BLaER1 (cell line): Measurements from ENCODE around the gene LRRC59.

ENCODE experiments used
- H3K27ac ChIP-seq: shearing (Covaris generic); formaldehyde crosslinking; 2 replicates; pipeline ENCODE4 v1.8.1; 2022
- H3K27me3 ChIP-seq: shearing (Covaris generic); formaldehyde crosslinking; 2 replicates; pipeline ENCODE4 v1.8.1; 2022
- H3K36me3 ChIP-seq: shearing (Covaris generic); formaldehyde crosslinking; 2 replicates; pipeline ENCODE4 v1.8.1; 2022
- H3K4me1 ChIP-seq: shearing (Covaris generic); formaldehyde crosslinking; 2 replicates; pipeline ENCODE4 v1.8.1; 2022
- H3K4me2 ChIP-seq: shearing (Covaris generic); formaldehyde crosslinking; 2 replicates; pipeline ENCODE4 v1.8.1; 2022
- H3K4me3 ChIP-seq: shearing (Covaris generic); formaldehyde crosslinking; 2 replicates; pipeline ENCODE4 v1.8.1; 2022
- H3K9ac ChIP-seq: shearing (Covaris generic); formaldehyde crosslinking; 2 replicates; pipeline ENCODE4 v1.8.1; 2022
- H3K9me3 ChIP-seq: shearing (Covaris generic); formaldehyde crosslinking; 2 replicates; pipeline ENCODE4 v1.8.1; 2022
- H4K20me1 ChIP-seq: shearing (Covaris generic); formaldehyde crosslinking; 2 replicates; pipeline ENCODE4 v1.8.1; 2022
- Cebpa-rat ChIP-seq: shearing (Covaris generic); IDR thresholded peaks from 2 replicates; pipeline ENCODE4 v1.8.1; 2022

Gene LRRC59

DNA sequence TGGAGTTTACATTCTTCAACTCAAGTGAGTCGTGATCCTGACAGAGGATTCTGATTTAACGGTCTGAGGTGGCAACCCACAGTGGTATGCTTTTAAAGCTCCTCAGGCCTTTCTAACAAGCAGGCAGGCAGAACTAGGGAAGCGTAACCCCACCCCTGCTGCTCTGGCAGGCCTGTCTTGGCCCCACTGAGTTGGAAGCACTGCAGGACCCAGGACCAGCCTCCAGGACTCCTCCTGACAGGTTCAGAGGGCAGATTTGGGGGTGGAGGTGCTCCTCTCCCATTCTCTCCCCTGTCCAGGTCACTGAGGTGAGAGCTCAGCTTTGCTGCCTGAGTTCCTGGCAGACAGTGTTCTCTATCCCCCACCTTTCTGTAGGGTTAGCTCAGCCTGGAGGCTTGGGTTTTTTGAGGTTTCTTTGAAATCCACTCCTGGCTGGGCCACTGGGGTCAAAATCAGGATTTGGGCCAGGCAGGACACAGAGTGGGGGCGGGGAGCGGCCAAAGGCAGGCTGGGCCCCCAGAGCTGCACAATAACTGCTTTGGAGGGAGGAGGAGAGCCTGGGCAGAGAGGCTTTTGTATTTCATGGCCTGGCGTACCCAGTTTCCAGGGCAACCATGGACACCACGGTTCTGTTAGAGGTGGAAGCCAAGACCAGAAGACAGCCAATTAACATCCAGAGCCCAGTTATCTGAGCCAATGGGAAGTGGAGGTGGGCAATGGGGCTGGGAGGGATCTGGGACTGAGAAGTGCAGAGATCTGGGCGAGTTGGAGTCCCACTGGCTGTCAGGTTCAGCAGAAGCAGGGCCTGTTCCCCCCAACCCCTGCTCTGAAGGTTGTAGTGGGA lies 33.9 kb downstream of the LRRC59 start:
- Histone ChIP-seq H4K20me1 (peaks cover 48% of the 10 kb centered on the region), H3K4me2 (no peak overlapping the region), H3K9ac (no peak overlapping the region)

DNA sequence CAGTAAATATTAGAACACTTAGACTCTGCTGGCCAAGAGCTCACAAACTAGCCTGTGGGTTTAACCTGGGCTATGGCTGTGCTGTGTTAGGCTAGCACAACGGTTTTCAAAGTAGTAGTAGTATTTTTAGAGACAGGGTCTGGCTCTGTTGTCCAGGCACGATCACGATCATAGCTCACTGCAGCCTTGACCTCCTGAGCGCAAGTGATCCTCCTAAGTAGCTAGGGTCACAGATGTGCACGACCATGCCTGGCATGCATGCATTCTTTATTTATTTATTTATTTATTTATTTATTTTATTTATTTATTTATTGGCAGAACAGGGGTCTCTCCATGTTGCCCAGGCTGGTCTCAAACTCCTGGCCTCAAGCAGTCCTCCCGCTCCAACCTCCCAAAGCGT lies 34.7 kb downstream of the LRRC59 start:
- Histone ChIP-seq H3K4me2 (no peak overlapping the region), H3K27ac (no peak overlapping the region), H4K20me1 (peaks cover 56% of the 10 kb centered on the region), H3K4me1 (peaks cover 23% of the 10 kb centered on the region), H3K4me3 (no peak overlapping the region), H3K27me3 (no peaks in the 10 kb centered on the region), H3K9ac (no peak overlapping the region), H3K9me3 (no peaks in the 10 kb centered on the region), H3K36me3 (peaks cover 73% of the 10 kb centered on the region)
- no peak for TF ChIP-seq Cebpa-rat

More for the DNA sequence above, 33.9 kb downstream of the LRRC59 start:
- Histone ChIP-seq H3K9me3 (no peaks in the 10 kb centered on the region), H3K27me3 (no peaks in the 10 kb centered on the region), H3K4me3 (no peak overlapping the region), H3K27ac (no peak overlapping the region), H3K4me1 (peaks cover 23% of the 10 kb centered on the region), H3K36me3 (peaks cover 73% of the 10 kb centered on the region)
- TF ChIP-seq Cebpa-rat: no peak

DNA sequence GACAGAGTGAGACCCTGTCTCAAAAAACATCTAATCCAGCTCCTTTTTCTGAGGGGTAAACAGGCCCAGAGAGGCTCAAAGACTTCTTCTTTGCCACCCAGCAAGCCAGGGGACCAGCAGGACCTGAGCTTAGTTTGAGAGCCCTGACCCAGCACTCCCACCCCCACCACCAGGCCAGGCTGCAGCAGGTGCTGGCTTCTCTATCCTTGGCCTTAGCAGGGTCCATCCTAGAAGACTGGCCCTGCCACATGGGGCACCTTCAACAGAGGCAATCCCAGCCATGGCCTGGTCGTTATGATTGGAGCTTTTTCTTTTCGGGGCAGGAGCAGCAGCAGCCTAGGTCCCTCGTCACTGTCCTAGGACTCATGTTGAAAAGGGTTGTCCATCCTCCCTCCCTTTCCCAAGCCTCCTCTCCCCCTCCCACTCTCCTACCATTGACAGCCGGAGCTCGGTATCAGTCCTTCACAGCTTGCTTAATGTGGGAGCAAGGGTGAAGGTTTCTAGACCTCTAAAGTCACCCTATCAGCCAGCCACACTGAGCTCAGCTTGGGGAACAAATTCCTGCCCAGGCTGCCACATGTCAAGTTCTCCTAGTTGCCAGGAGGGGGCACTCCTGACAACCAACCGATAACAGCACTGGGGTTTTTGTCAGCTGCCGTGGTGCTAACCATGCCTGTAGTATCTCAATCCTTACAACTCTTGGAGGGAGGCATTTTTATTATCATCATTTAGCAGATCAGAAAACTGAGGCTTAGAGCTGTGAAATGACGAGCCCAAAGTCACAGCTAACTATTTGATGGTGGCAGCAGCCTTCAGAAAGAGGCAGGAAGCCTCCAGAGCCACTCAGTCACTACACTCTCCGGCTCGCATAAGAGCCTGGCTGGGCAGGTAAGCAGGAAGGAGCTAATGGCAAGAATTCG lies 35.5 kb downstream of the LRRC59 start:
- H3K9me3 ChIP-seq: no peaks in the 10 kb centered on the region
- H3K27me3 ChIP-seq: no peaks in the 10 kb centered on the region
- no peak overlapping the region for H3K27ac ChIP-seq
- peaks cover 73% of the 10 kb centered on the region for H3K36me3 ChIP-seq
- peaks cover 64% of the 10 kb centered on the region for H4K20me1 ChIP-seq
- no peak for TF ChIP-seq Cebpa-rat
- H3K4me1 ChIP-seq: peaks cover 21% of the 10 kb centered on the region
- H3K4me2 ChIP-seq: no peak overlapping the region
- H3K9ac ChIP-seq: no peak overlapping the region
- no peak overlapping the region for H3K4me3 ChIP-seq

DNA sequence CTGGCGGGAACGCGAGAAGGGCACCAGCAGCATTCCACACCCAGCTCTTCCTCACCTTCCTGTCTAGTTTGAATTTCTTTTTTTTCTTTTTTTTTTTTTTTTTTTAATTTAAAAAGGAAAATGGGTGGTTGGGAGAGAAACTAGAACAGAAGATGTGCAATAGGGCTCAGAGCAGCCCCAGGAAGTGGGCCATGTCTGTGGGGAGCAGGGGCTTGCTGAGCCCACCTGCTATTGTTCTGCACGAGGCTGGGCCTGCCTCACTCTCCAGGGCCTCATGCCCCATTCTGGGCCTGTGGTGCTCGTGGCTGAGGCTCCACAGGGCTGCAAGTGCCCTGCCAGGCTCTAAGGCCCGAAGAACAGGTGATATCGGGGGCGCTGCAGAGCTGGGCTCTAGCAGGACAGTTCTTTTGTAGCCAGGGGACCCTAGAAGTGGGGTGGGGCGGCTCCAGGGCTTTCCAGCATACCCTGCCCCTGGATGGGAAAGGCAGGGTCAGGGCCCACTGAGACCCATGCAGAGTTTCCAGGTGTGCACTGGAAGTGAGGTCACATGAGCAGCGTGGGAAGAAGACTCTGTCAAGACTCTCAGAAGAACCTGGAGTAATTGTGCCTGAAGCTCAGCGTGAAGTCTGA lies 36.7 kb downstream of the LRRC59 start:
- no peak overlapping the region for H3K27ac ChIP-seq
- H3K9ac ChIP-seq: no peak overlapping the region
- peaks cover 73% of the 10 kb centered on the region for H3K36me3 ChIP-seq

DNA sequence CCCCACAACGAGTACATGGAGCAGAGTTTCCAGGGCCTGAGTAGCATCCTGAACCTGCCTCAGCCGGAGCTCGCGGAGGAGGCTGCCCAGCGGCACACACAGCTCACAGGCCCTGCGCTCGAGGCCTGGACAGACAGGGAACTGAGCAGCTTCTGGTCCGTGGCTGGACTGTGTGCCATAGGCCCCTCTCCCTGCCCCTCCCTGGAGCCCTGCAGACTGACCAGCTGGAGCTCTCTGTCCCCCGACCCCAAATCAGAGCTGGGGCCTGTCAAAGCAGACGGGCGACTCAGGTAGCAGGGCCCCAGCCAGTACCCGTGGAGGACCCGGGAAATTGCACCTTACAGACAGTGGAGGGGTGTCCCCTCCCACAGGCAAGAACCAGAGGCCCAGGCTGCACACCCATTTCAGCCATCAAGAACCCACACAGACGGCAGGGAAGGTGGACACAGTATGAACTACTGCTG lies 37.3 kb downstream of the LRRC59 start:
- peaks cover 12% of the 10 kb centered on the region for H3K4me1 ChIP-seq
- H3K4me3 ChIP-seq: no peak overlapping the region
- H4K20me1 ChIP-seq: peaks cover 63% of the 10 kb centered on the region
- no peak overlapping the region for H3K9ac ChIP-seq
- no peak overlapping the region for H3K4me2 ChIP-seq
- TF ChIP-seq Cebpa-rat: no peak
- no peaks in the 10 kb centered on the region for H3K9me3 ChIP-seq
- H3K27ac ChIP-seq: no peak overlapping the region
- peaks cover 74% of the 10 kb centered on the region for H3K36me3 ChIP-seq
- no peaks in the 10 kb centered on the region for H3K27me3 ChIP-seq

More for the DNA sequence above, 36.7 kb downstream of the LRRC59 start:
- H3K9me3 ChIP-seq: no peaks in the 10 kb centered on the region
- H4K20me1 ChIP-seq: peaks cover 63% of the 10 kb centered on the region
- no peak for TF ChIP-seq Cebpa-rat
- H3K27me3 ChIP-seq: no peaks in the 10 kb centered on the region
- no peak overlapping the region for H3K4me3 ChIP-seq
- no peak overlapping the region for H3K4me2 ChIP-seq
- H3K4me1 ChIP-seq: peaks cover 17% of the 10 kb centered on the region

DNA sequence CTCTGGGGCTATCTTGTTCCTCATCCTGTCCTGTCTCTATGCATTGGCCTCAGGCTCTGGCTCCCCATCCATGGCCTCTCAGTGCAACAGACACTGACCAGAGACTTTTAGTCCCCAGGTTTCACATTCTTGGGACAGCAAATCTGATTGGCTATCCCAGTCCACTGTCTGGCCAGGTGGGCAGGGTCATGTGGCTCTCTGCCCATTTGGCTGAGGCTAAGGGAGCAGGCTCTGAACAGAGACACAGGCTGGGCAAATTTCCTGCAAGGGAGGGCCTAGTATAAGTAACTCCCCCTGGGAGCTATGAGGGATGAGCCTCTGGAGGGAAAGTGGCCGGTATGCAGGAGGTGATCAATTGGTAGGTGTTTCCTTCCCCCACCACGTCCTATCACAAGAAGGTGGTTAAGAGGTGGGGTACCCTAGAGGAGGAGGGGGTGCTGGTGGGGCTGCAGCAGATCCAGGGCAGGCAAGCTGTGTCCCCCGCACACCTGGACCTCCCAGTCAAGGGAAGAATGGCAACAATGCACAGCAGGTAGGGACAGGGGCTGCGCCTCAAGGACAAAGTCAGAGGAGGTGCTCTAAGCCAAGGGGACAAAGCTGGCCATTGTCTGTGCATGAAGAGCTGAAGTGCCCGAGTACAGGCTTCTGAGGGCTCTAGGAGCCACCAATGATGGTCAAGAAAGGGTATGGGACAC lies 38.2 kb downstream of the LRRC59 start:
- Histone ChIP-seq H3K27ac (no peak overlapping the region), H3K36me3 (peaks cover 76% of the 10 kb centered on the region), H3K4me3 (no peak overlapping the region), H3K9me3 (no peaks in the 10 kb centered on the region), H4K20me1 (peaks cover 65% of the 10 kb centered on the region), H3K4me1 (peaks cover 9% of the 10 kb centered on the region; the same call in 1 of the 2 replicates), H3K4me2 (no peak overlapping the region), H3K9ac (no peak overlapping the region), H3K27me3 (no peaks in the 10 kb centered on the region)
- no peak for TF ChIP-seq Cebpa-rat

DNA sequence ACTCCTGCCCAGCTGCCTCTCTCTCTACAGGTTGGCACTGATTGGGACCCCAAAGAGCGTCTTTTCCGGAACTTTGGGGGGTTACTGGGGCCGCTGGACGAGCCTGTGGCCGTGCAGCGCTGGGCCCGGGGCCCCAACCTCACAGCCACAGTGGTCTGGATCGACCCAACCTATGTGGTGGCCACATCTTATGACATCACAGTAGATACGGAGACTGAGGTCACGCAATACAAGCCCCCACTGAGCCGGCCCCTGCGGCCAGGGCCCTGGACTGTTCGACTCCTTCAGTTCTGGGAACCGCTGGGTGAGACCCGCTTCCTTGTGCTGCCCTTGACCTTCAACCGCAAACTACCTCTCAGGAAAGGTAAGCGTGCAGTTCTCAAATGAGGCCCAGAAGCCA lies 39.1 kb downstream of the LRRC59 start:
- Histone ChIP-seq H3K4me1 (peaks cover 9% of the 10 kb centered on the region; the same call in 1 of the 2 replicates), H3K27ac (no peak overlapping the region), H3K4me2 (no peak overlapping the region), H3K36me3 (peaks cover 81% of the 10 kb centered on the region), H3K4me3 (no peak overlapping the region), H3K9me3 (no peaks in the 10 kb centered on the region), H3K9ac (no peak overlapping the region), H3K27me3 (no peaks in the 10 kb centered on the region), H4K20me1 (peaks cover 72% of the 10 kb centered on the region)
- TF ChIP-seq Cebpa-rat: no peak

DNA sequence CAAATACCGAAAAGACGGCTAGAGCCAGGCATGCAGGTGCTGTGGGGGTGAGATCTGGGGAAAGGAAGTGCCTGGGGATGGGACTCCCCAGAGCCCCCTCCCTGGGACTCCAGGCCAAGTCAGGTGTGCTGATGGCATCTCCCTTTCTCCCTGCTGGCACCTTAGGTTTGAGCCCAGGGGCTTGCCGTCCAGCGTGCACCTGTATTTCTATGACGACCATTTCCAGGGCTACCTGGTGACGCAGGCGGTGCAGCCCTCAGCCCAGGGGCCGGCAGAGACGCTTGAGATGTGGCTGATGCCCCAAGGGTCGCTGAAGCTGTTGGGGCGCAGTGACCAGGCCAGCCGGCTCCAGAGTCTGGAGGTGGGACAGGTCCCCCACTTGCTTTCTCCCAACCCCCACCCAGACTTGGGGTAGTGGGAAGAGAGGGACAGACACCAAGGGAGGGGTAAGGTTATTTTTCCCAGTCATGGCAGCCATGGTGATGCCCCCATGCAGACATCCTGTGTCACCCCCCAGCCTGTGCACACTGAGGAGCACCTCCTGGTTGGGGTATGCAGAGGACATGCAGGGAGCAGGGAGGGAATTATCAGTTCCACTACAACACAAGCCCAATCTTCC lies 40.3 kb downstream of the LRRC59 start:
- H3K4me3 ChIP-seq: no peak overlapping the region
- no peak for TF ChIP-seq Cebpa-rat
- H3K27me3 ChIP-seq: no peaks in the 10 kb centered on the region
- H3K27ac ChIP-seq: no peak overlapping the region
- H3K36me3 ChIP-seq: peaks cover 92% of the 10 kb centered on the region
- peaks cover 84% of the 10 kb centered on the region for H4K20me1 ChIP-seq
- peaks cover 9% of the 10 kb centered on the region; the same call in 1 of the 2 replicates for H3K4me1 ChIP-seq
- H3K4me2 ChIP-seq: no peak overlapping the region
- H3K9me3 ChIP-seq: no peaks in the 10 kb centered on the region
- no peak overlapping the region for H3K9ac ChIP-seq

DNA sequence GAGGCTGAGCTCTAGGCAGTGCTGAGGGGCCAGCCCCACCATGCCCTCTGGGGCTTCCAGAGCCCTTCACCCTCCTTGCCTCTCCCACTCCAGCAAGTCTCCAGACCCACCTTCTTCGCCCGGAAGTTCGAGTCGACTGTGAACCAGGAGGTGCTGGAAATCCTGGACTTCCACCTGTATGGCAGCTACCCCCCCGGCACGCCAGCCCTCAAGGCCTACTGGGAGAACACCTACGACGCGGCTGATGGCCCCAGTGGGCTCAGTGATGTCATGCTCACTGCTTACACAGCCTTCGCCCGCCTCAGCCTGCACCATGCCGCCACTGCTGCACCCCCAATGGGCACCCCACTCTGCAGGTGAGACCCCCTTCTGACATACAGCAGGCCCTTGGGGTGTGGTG lies 40.9 kb downstream of the LRRC59 start:
- peaks cover 98% of the 10 kb centered on the region for H3K36me3 ChIP-seq
- no peak overlapping the region for H3K9ac ChIP-seq
- TF ChIP-seq Cebpa-rat: no peak
- H3K4me3 ChIP-seq: no peak overlapping the region
- H3K4me2 ChIP-seq: peak overlapping the region; percentile 17; the same call in 1 of the 2 replicates
- H3K27me3 ChIP-seq: no peaks in the 10 kb centered on the region
- 0 out of 2 replicates have a peak overlapping the region, but pooled peaks have one; percentile 13 for H3K27ac ChIP-seq
- H3K9me3 ChIP-seq: no peaks in the 10 kb centered on the region
- peaks cover 9% of the 10 kb centered on the region; the same call in 1 of the 2 replicates for H3K4me1 ChIP-seq
- H4K20me1 ChIP-seq: peaks cover 90% of the 10 kb centered on the region
